Measurements from ENCODE around the gene GID8. TPM values are rescaled to one million over a fixed set of nuclear protein-coding genes. Genes with fewer than 3 reads are reported as not detected.

Gene GID8
- total and polyA plus RNA-seq, 2 of the 13 experiments (the other 11 are each of a cell fraction or from before 2014, with no cell fraction given), result 39.6 to 59.8 TPM

DNA sequence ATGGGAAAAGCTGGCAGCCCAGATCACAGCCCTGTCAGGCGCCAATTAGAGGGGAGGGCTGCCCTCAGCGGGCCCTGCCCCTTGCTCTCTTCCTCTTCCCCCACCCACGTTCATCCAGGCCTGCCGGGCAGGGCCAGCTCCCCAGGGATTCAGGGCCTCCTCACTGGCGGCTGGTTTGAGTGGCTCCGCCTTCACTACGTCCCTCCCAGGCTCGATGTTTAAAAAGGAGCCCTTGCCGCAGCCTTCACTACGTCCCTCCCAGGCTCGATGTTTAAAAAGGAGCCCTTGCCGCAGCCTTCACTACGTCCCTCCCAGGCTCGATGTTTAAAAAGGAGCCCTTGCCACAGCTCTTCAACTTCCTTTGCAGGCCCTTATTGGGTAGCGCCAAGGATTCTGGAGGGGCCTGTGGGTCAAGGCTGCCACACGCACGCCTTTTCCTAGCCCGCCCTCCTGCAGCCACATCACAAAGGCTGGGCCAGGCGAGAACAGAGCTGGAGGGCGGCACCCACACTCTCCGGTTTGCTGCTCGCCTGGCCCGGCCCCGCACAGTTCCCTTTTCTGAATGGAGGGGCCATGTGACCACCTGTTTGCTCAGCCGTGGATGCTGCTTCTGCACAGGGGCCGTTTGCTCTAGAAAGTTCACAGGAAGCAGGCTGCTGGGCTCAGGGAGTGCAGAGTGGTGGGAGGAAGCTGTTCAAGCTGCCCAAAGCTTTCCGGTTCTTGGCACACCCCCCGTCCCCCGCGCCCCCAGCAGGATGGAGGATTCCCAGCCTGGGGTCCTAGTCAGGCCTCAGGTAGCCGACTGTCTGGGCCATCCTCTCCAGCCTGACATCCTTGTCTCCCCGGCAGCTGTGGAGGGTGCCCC is 16.1 kb downstream of the GID8 start (continued):
- TF ChIP-seq, protein P1, sequence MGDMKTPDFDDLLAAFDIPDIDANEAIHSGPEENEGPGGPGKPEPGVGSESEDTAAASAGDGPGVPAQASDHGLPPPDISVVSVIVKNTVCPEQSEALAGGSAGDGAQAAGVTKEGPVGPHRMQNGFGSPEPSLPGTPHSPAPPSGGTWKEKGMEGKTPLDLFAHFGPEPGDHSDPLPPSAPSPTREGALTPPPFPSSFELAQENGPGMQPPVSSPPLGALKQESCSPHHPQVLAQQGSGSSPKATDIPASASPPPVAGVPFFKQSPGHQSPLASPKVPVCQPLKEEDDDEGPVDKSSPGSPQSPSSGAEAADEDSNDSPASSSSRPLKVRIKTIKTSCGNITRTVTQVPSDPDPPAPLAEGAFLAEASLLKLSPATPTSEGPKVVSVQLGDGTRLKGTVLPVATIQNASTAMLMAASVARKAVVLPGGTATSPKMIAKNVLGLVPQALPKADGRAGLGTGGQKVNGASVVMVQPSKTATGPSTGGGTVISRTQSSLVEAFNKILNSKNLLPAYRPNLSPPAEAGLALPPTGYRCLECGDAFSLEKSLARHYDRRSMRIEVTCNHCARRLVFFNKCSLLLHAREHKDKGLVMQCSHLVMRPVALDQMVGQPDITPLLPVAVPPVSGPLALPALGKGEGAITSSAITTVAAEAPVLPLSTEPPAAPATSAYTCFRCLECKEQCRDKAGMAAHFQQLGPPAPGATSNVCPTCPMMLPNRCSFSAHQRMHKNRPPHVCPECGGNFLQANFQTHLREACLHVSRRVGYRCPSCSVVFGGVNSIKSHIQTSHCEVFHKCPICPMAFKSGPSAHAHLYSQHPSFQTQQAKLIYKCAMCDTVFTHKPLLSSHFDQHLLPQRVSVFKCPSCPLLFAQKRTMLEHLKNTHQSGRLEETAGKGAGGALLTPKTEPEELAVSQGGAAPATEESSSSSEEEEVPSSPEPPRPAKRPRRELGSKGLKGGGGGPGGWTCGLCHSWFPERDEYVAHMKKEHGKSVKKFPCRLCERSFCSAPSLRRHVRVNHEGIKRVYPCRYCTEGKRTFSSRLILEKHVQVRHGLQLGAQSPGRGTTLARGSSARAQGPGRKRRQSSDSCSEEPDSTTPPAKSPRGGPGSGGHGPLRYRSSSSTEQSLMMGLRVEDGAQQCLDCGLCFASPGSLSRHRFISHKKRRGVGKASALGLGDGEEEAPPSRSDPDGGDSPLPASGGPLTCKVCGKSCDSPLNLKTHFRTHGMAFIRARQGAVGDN (CRISPR knock-in tag; IDR thresholded peaks at IDR 0.05), result peak; percentile 100
- peak; percentile 87 for TF ChIP-seq HDAC2 (CRISPR knock-in tag; IDR thresholded peaks at IDR 0.05)
- TF ChIP-seq, protein P2, sequence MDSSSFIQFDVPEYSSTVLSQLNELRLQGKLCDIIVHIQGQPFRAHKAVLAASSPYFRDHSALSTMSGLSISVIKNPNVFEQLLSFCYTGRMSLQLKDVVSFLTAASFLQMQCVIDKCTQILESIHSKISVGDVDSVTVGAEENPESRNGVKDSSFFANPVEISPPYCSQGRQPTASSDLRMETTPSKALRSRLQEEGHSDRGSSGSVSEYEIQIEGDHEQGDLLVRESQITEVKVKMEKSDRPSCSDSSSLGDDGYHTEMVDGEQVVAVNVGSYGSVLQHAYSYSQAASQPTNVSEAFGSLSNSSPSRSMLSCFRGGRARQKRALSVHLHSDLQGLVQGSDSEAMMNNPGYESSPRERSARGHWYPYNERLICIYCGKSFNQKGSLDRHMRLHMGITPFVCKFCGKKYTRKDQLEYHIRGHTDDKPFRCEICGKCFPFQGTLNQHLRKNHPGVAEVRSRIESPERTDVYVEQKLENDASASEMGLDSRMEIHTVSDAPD (CRISPR knock-in tag; IDR thresholded peaks at IDR 0.05), result no peak
- TF ChIP-seq, protein P3, sequence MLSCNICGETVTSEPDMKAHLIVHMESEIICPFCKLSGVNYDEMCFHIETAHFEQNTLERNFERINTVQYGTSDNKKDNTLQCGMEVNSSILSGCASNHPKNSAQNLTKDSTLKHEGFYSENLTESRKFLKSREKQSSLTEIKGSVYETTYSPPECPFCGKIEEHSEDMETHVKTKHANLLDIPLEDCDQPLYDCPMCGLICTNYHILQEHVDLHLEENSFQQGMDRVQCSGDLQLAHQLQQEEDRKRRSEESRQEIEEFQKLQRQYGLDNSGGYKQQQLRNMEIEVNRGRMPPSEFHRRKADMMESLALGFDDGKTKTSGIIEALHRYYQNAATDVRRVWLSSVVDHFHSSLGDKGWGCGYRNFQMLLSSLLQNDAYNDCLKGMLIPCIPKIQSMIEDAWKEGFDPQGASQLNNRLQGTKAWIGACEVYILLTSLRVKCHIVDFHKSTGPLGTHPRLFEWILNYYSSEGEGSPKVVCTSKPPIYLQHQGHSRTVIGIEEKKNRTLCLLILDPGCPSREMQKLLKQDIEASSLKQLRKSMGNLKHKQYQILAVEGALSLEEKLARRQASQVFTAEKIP (CRISPR knock-in tag; IDR thresholded peaks at IDR 0.05; ENCODE audit: borderline replicate concordance), result 0 out of 2 replicates have a peak, but pooled peaks have one; percentile 73
- TF ChIP-seq, protein P4, sequence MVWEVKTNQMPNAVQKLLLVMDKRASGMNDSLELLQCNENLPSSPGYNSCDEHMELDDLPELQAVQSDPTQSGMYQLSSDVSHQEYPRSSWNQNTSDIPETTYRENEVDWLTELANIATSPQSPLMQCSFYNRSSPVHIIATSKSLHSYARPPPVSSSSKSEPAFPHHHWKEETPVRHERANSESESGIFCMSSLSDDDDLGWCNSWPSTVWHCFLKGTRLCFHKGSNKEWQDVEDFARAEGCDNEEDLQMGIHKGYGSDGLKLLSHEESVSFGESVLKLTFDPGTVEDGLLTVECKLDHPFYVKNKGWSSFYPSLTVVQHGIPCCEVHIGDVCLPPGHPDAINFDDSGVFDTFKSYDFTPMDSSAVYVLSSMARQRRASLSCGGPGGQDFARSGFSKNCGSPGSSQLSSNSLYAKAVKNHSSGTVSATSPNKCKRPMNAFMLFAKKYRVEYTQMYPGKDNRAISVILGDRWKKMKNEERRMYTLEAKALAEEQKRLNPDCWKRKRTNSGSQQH (CRISPR knock-in tag; IDR thresholded peaks at IDR 0.05; ENCODE audit: low read depth), result peak; percentile 87; the same call in 1 of the 2 replicates
- peak; percentile 87 for TF ChIP-seq RBFOX2 (IDR thresholded peaks at IDR 0.05; ENCODE audit: low read depth, low read length)
- TF ChIP-seq ZNF891 (CRISPR knock-in tag; IDR thresholded peaks at IDR 0.05), result peak; percentile 83; the same call in 1 of the 2 replicates
- no peak for TF ChIP-seq ZNF253 (CRISPR knock-in tag; IDR thresholded peaks at IDR 0.05; ENCODE audit: borderline replicate concordance)
- TF ChIP-seq, protein P5, sequence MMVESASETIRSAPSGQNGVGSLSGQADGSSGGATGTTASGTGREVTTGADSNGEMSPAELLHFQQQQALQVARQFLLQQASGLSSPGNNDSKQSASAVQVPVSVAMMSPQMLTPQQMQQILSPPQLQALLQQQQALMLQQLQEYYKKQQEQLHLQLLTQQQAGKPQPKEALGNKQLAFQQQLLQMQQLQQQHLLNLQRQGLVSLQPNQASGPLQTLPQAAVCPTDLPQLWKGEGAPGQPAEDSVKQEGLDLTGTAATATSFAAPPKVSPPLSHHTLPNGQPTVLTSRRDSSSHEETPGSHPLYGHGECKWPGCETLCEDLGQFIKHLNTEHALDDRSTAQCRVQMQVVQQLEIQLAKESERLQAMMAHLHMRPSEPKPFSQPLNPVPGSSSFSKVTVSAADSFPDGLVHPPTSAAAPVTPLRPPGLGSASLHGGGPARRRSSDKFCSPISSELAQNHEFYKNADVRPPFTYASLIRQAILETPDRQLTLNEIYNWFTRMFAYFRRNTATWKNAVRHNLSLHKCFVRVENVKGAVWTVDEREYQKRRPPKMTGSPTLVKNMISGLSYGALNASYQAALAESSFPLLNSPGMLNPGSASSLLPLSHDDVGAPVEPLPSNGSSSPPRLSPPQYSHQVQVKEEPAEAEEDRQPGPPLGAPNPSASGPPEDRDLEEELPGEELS (CRISPR knock-in tag; IDR thresholded peaks at IDR 0.05), result peak; percentile 91
- TF ChIP-seq ZEB1 (IDR thresholded peaks at IDR 0.05; ENCODE audit: insufficient replicate concordance, low read depth), result no peak
- TF ChIP-seq REXO4 (CRISPR knock-in tag; IDR thresholded peaks at IDR 0.05; ENCODE audit: borderline replicate concordance), result no peak
- peak; percentile 73 for TF ChIP-seq POLR2G (IDR thresholded peaks at IDR 0.05; ENCODE audit: low read depth, low read length)
- TF ChIP-seq, protein P6, sequence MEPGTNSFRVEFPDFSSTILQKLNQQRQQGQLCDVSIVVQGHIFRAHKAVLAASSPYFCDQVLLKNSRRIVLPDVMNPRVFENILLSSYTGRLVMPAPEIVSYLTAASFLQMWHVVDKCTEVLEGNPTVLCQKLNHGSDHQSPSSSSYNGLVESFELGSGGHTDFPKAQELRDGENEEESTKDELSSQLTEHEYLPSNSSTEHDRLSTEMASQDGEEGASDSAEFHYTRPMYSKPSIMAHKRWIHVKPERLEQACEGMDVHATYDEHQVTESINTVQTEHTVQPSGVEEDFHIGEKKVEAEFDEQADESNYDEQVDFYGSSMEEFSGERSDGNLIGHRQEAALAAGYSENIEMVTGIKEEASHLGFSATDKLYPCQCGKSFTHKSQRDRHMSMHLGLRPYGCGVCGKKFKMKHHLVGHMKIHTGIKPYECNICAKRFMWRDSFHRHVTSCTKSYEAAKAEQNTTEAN (CRISPR knock-in tag; conservative IDR thresholded peaks at IDR 0.05), result peak; percentile 93
- TF ChIP-seq JDP2 (CRISPR knock-in tag; IDR thresholded peaks at IDR 0.05; ENCODE audit: borderline replicate concordance), result no peak; the same call in 1 of the 2 replicates
- peak; percentile 99 for TF ChIP-seq ERF (CRISPR knock-in tag; IDR thresholded peaks at IDR 0.05)
